K562 (cell line): Measurements from ENCODE around the gene EME1.

Source experiments
- GATAD2A ChIP-seq: fragments of 450-650 bp; IDR thresholded peaks from 2 replicates; pipeline ENCODE4 v1.6.1; 2017
- HDGF ChIP-seq: fragments of 450-650 bp; IDR thresholded peaks from 2 replicates; pipeline ENCODE4 v1.6.1; 2016
- JUN ChIP-seq, 2 experiments: sonication (generic) in 1 of 2; formaldehyde crosslinking in 1 of 2; IDR thresholded peaks; 2 replicates each; pipeline versions ENCODE4 v1.6.1 to v1.8.0; 2012 to 2022; ENCODE audit warnings: borderline replicate concordance in 2 of 2, mild to moderate bottlenecking in 2 of 2, improper control_type of control experiment in 1 of 2, low read depth in 1 of 2, low read length in 1 of 2, missing genetic modification reagents in 1 of 2
- JUNB ChIP-seq: fragments of 450-650 bp; formaldehyde crosslinking; conservative IDR thresholded peaks from 2 replicates; pipeline ENCODE4 v1.4.0; 2020; ENCODE audit warnings: mild to moderate bottlenecking
- SMAD4 ChIP-seq: fragments of 250-450 bp; sonication (Bioruptor Pico); conservative IDR thresholded peaks from 2 replicates; pipeline ENCODE4 v1.8.0; 2021; ENCODE audit warnings: inconsistent platforms, mild to moderate bottlenecking, moderate library complexity
- SMARCC2 ChIP-seq: fragments of 450-650 bp; IDR thresholded peaks from 2 replicates; pipeline ENCODE4 v1.6.1; 2017; ENCODE audit warnings: antibody characterized with exemption, moderate library complexity, mild to moderate bottlenecking, low read depth
- SREBF1 ChIP-seq: fragments of 150-350 bp; IDR thresholded peaks from 2 replicates; pipeline ENCODE4 v1.6.1; 2014; ENCODE audit warnings: antibody characterized with exemption, low read depth, low read length, borderline replicate concordance
- TF ChIP-seq, protein P1 (sequence below): fragments of 250-450 bp; sonication (Bioruptor Pico); IDR thresholded peaks from 2 replicates; pipeline ENCODE4 v1.5.0; 2021
- TF ChIP-seq, protein P2 (sequence below): fragments of 250-450 bp; sonication (Bioruptor Pico); IDR thresholded peaks from 2 replicates; pipeline ENCODE4 v1.9.0; 2021; ENCODE audit warnings: mild to moderate bottlenecking, inconsistent platforms
- TF ChIP-seq, protein P3 (sequence below), 3 experiments: IDR thresholded peaks in 2 of 3; conservative IDR thresholded peaks in 1 of 3; 2 replicates each; pipeline ENCODE4 v1.5.1; 2011 to 2012; ENCODE audit warnings: low read length in 3 of 3, mild to moderate bottlenecking in 3 of 3, control low read depth in 2 of 3, improper control_type of control experiment in 1 of 3, inconsistent platforms in 1 of 3, low read depth in 1 of 3, mixed read lengths in 1 of 3, moderate library complexity in 1 of 3; ENCODE audit not compliant: insufficient read depth in 2 of 3
- TF ChIP-seq, protein P4 (sequence below), 2 experiments: IDR thresholded peaks; 2 replicates each; pipeline ENCODE4 v1.6.1; 2011; ENCODE audit warnings: borderline replicate concordance in 1 of 2, control low read depth in 1 of 2, low read depth in 1 of 2, low read length in 1 of 2, mild to moderate bottlenecking in 1 of 2, mixed read lengths in 1 of 2, moderate library complexity in 1 of 2; ENCODE audit not compliant: insufficient read depth in 1 of 2, insufficient read length in 1 of 2, poor library complexity in 1 of 2, severe bottlenecking in 1 of 2; ENCODE audit errors: extremely low read depth in 1 of 2
- TF ChIP-seq, protein P5 (sequence below): sonication (generic); formaldehyde crosslinking; IDR thresholded peaks from 2 replicates; pipeline ENCODE4 v1.8.1; 2023; ENCODE audit warnings: mild to moderate bottlenecking, missing genetic modification reagents
- TF ChIP-seq, protein P6 (sequence below): fragments of 200-800 bp; sonication (Bioruptor generic); IDR thresholded peaks from 2 replicates; pipeline ENCODE4 v1.6.1; 2017; ENCODE audit warnings: missing genetic modification characterization, missing compliant biosample characterization

DNA sequence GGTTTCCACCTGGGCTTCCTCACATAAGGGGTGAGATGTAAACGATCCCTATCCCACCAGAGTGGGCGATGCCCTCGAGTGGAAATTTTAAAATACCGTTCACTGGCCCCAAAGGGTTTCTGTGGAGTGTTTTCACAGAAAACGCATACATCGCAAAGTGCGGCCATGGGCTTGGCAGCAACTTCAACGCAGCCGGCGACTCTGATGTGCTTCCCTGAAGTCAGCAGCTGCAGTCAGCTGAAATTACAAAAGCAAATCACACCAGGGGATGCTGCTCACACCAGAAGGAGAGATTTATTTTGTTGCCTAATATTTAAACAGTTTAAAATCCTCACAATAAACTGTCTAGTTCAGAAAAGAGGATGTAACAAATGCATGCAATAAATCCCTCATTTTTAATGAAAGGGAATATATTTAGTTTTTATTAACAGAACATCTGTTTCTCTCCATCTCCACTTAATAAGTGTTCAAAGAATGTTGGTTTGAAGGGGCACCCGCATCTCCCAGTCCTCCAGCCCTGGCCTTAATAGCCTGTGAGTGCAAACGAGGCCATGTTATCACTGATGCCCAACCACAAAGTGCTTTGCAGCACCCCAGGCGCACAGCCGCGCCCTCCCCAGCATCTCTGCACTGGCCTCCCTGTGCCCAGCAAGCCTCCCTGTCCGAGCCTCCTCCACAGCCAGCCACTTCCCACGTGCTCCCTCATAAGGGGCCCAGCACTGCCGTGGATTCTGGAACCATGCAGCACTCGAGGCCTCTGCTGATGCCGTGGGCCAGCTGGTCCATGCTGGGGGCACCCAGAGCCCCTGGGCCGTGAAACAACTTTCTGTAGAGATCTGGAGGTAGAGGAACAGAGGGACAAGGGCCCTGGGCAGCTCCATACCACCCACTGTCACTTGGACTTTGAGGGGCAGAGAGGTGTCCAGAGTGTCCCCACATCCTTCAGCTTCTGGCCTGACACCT lies 44.4 kb upstream of the EME1 start:
- TF ChIP-seq, protein P1, sequence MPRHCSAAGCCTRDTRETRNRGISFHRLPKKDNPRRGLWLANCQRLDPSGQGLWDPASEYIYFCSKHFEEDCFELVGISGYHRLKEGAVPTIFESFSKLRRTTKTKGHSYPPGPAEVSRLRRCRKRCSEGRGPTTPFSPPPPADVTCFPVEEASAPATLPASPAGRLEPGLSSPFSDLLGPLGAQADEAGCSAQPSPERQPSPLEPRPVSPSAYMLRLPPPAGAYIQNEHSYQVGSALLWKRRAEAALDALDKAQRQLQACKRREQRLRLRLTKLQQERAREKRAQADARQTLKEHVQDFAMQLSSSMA (CRISPR knock-in tag), result no peak
- TF ChIP-seq JUNB (CRISPR knock-in tag) (no peak), SMARCC2 (no peak), GATAD2A (no peak), SREBF1 (no peak), JUN (IDR thresholded peaks at IDR 0.05; ENCODE audit: borderline replicate concordance, low read depth, low read length) (no peak), JUN (CRISPR knock-in tag; IDR thresholded peaks at IDR 0.05; ENCODE audit: borderline replicate concordance) (no peak), SMAD4 (CRISPR knock-in tag) (no peak), HDGF (no peak)
- TF ChIP-seq, protein P2, sequence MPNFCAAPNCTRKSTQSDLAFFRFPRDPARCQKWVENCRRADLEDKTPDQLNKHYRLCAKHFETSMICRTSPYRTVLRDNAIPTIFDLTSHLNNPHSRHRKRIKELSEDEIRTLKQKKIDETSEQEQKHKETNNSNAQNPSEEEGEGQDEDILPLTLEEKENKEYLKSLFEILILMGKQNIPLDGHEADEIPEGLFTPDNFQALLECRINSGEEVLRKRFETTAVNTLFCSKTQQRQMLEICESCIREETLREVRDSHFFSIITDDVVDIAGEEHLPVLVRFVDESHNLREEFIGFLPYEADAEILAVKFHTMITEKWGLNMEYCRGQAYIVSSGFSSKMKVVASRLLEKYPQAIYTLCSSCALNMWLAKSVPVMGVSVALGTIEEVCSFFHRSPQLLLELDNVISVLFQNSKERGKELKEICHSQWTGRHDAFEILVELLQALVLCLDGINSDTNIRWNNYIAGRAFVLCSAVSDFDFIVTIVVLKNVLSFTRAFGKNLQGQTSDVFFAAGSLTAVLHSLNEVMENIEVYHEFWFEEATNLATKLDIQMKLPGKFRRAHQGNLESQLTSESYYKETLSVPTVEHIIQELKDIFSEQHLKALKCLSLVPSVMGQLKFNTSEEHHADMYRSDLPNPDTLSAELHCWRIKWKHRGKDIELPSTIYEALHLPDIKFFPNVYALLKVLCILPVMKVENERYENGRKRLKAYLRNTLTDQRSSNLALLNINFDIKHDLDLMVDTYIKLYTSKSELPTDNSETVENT, result no peak
- TF ChIP-seq, protein P3, sequence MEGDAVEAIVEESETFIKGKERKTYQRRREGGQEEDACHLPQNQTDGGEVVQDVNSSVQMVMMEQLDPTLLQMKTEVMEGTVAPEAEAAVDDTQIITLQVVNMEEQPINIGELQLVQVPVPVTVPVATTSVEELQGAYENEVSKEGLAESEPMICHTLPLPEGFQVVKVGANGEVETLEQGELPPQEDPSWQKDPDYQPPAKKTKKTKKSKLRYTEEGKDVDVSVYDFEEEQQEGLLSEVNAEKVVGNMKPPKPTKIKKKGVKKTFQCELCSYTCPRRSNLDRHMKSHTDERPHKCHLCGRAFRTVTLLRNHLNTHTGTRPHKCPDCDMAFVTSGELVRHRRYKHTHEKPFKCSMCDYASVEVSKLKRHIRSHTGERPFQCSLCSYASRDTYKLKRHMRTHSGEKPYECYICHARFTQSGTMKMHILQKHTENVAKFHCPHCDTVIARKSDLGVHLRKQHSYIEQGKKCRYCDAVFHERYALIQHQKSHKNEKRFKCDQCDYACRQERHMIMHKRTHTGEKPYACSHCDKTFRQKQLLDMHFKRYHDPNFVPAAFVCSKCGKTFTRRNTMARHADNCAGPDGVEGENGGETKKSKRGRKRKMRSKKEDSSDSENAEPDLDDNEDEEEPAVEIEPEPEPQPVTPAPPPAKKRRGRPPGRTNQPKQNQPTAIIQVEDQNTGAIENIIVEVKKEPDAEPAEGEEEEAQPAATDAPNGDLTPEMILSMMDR (IDR thresholded peaks at IDR 0.05 in 2 of 3, conservative IDR thresholded peaks at IDR 0.05 in 1 of 3; ENCODE audit: insufficient read depth in 2 of 3, low read depth in 1 of 3, low read length in 3 of 3), result no peak
- TF ChIP-seq, protein P4, sequence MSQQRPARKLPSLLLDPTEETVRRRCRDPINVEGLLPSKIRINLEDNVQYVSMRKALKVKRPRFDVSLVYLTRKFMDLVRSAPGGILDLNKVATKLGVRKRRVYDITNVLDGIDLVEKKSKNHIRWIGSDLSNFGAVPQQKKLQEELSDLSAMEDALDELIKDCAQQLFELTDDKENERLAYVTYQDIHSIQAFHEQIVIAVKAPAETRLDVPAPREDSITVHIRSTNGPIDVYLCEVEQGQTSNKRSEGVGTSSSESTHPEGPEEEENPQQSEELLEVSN (IDR thresholded peaks at IDR 0.05; ENCODE audit: borderline replicate concordance in 1 of 2, extremely low read depth in 1 of 2, insufficient read depth in 1 of 2, insufficient read length in 1 of 2, low read depth in 1 of 2, low read length in 1 of 2, poor library complexity in 1 of 2, severe bottlenecking in 1 of 2), result no peak
- TF ChIP-seq, protein P5, sequence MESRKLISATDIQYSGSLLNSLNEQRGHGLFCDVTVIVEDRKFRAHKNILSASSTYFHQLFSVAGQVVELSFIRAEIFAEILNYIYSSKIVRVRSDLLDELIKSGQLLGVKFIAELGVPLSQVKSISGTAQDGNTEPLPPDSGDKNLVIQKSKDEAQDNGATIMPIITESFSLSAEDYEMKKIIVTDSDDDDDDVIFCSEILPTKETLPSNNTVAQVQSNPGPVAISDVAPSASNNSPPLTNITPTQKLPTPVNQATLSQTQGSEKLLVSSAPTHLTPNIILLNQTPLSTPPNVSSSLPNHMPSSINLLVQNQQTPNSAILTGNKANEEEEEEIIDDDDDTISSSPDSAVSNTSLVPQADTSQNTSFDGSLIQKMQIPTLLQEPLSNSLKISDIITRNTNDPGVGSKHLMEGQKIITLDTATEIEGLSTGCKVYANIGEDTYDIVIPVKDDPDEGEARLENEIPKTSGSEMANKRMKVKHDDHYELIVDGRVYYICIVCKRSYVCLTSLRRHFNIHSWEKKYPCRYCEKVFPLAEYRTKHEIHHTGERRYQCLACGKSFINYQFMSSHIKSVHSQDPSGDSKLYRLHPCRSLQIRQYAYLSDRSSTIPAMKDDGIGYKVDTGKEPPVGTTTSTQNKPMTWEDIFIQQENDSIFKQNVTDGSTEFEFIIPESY (CRISPR knock-in tag), result no peak
- TF ChIP-seq, protein P6, sequence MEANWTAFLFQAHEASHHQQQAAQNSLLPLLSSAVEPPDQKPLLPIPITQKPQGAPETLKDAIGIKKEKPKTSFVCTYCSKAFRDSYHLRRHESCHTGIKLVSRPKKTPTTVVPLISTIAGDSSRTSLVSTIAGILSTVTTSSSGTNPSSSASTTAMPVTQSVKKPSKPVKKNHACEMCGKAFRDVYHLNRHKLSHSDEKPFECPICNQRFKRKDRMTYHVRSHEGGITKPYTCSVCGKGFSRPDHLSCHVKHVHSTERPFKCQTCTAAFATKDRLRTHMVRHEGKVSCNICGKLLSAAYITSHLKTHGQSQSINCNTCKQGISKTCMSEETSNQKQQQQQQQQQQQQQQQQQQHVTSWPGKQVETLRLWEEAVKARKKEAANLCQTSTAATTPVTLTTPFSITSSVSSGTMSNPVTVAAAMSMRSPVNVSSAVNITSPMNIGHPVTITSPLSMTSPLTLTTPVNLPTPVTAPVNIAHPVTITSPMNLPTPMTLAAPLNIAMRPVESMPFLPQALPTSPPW, result no peak
